Thoracic aorta (tissue), 2 donors: ENCODE data around the gene TP53TG5. TPM values are rescaled to one million over a fixed set of nuclear protein-coding genes. Genes with fewer than 3 reads are reported as not detected.

Experiments used
- ATAC-seq: fragments of 150-250 bp; one replicate; pipeline ENCODE4 v1.8.0; 2017; ENCODE audit warnings: low read depth; ENCODE audit not compliant: insufficient number of reproducible peaks, low FRiP score
- DNase-seq: peaks from one replicate; pipeline ENCODE4 v3.0.0-alpha.2; 2020; ENCODE audit warnings: low spot score
- H3K27ac ChIP-seq, 2 donors: fragments of 200-600 bp; sonication (generic); 1 replicate in 1 of 2; 2 replicates in 1 of 2; pipeline ENCODE4 v1.5.1; 2016; ENCODE audit warnings: mild to moderate bottlenecking in 2 of 2, moderate library complexity in 2 of 2
- H3K27me3 ChIP-seq: fragments of 200-600 bp; sonication (generic); replicated peaks from 2 replicates; pipeline ENCODE4 v1.6.0; 2016; ENCODE audit warnings: mild to moderate bottlenecking; ENCODE audit not compliant: insufficient read depth
- H3K36me3 ChIP-seq: fragments of 200-600 bp; sonication (generic); one replicate; pipeline ENCODE4 v1.5.1; 2016
- H3K4me1 ChIP-seq, 2 donors: fragments of 200-600 bp; sonication (generic); 1 replicate in 1 of 2; 2 replicates in 1 of 2; pipeline versions ENCODE4 v1.5.1 to v1.6.0; 2016; ENCODE audit warnings: low read depth in 2 of 2, mild to moderate bottlenecking in 1 of 2; ENCODE audit not compliant: control insufficient read depth in 1 of 2
- H3K4me3 ChIP-seq: fragments of 200-600 bp; sonication (generic); 2 replicates; pipeline ENCODE4 v1.5.1; 2016; ENCODE audit warnings: mild to moderate bottlenecking
- H3K9me3 ChIP-seq: fragments of 200-600 bp; sonication (generic); 2 replicates; pipeline ENCODE4 v1.5.1; 2016
- CTCF ChIP-seq: fragments of 200-600 bp; sonication (generic); IDR thresholded peaks from one replicate; pipeline ENCODE4 v1.5.1; 2019; ENCODE audit warnings: antibody characterized with exemption
- total RNA-seq, 2 donors: library from RNA; depleted of rRNA; stranded (reverse); fragments of >200 nt; gene quantifications; one replicate each; pipeline versions ENCODE4 v1.1.0 to v1.2.3, GENCODE V29; 2016

TP53TG5 gene
- total RNA-seq, 2 donors from 2014 or later, result not detected

- Histone ChIP-seq H3K4me1 (no peaks in the 10 kb centered on the region), H3K36me3 (no peaks in the 10 kb centered on the region), H3K4me3 (no peak overlapping the region), H3K27me3 (no peaks in the 10 kb centered on the region), H3K9me3 (no peaks in the 10 kb centered on the region), H3K27ac (no peak overlapping the region)
- DNase-seq (no peak), ATAC-seq (no peak)
- TF ChIP-seq CTCF, result no peak
Observed at GRCh38 chr20:45394221-45395113, 16.3 kb upstream of the TP53TG5 start.

GRCh38 chr20:45392733-45393132 lies 14.6 kb upstream of the TP53TG5 start:
- TF ChIP-seq CTCF, result no peak
- Histone ChIP-seq H3K27me3 (no peaks in the 10 kb centered on the region), H3K36me3 (no peaks in the 10 kb centered on the region), H3K9me3 (no peaks in the 10 kb centered on the region), H3K4me1 (no peaks in the 10 kb centered on the region), H3K4me3 (no peak overlapping the region), H3K27ac (no peak overlapping the region)
- no peak for DNase-seq
- ATAC-seq, result no peak

GRCh38 chr20:45391559-45391958 lies 13.4 kb upstream of the TP53TG5 start:
- TF ChIP-seq CTCF, result no peak
- no peak for ATAC-seq
- H3K9me3 ChIP-seq, result no peaks in the 10 kb centered on the region
- H3K27me3 ChIP-seq, result no peaks in the 10 kb centered on the region
- no peaks in the 10 kb centered on the region for H3K4me1 ChIP-seq
- no peaks in the 10 kb centered on the region for H3K36me3 ChIP-seq
- H3K27ac ChIP-seq, result no peak overlapping the region
- H3K4me3 ChIP-seq, result no peak overlapping the region
- DNase-seq, result no peak

GRCh38 chr20:45390931-45391330 lies 12.8 kb upstream of the TP53TG5 start:
- Histone ChIP-seq H3K27ac (no peak overlapping the region), H3K9me3 (no peaks in the 10 kb centered on the region), H3K27me3 (no peaks in the 10 kb centered on the region), H3K4me1 (no peaks in the 10 kb centered on the region), H3K4me3 (no peak overlapping the region), H3K36me3 (no peaks in the 10 kb centered on the region)
- DNase-seq (no peak), ATAC-seq (no peak)
- TF ChIP-seq CTCF, result no peak

- ATAC-seq, result no peak
- H3K4me3 ChIP-seq, result no peak overlapping the region
- no peak for DNase-seq
- no peaks in the 10 kb centered on the region for H3K27me3 ChIP-seq
- no peaks in the 10 kb centered on the region for H3K36me3 ChIP-seq
- H3K4me1 ChIP-seq, result no peaks in the 10 kb centered on the region
- no peaks in the 10 kb centered on the region for H3K9me3 ChIP-seq
- no peak overlapping the region for H3K27ac ChIP-seq
- no peak for TF ChIP-seq CTCF
Observed at GRCh38 chr20:45387274-45387673, 9.1 kb upstream of the TP53TG5 start.
